Fibroblast of the aortic adventitia (primary cell): ENCODE measurements around the gene PTPN1. TPM values are rescaled to one million over a fixed set of nuclear protein-coding genes. Genes with fewer than 3 reads are reported as not detected.
"Not testable (repeated sequence)": the region's sequence is repeated elsewhere in the genome, so short reads cannot be mapped to it uniquely, and the experiment has no call there.

Source experiments
- DNase-seq: peaks from one replicate; pipeline ENCODE4 v3.0.0-alpha.2; 2010; ENCODE audit warnings: low read depth
- H3K4me3 ChIP-seq: 2 replicates; pipeline ENCODE4 v1.5.1; 2011; ENCODE audit warnings: low read depth, mild to moderate bottlenecking, control low read depth, low read length, moderate library complexity
- CTCF ChIP-seq: IDR thresholded peaks from 2 replicates; pipeline ENCODE4 v1.5.1; 2011; ENCODE audit warnings: mild to moderate bottlenecking, low read length, control low read depth, inconsistent platforms; ENCODE audit not compliant: insufficient read depth
- total RNA-seq: library from RNA; depleted of rRNA; stranded (reverse); fragments of >200 nt; gene quantifications from 2 replicates; pipeline ENCODE4 v1.2.3, GENCODE V29; 2012; ENCODE audit warnings: low replicate concordance

Gene PTPN1
- total RNA-seq, 1 donor: 19.9 TPM

GRCh38 chr20:50595988-50596693 is 86.0 kb downstream of the PTPN1 start:
- H3K4me3 ChIP-seq: no peak overlapping the region
- TF ChIP-seq CTCF: no peak
- no peak for DNase-seq

- no peak for DNase-seq
- TF ChIP-seq CTCF: no peak
- H3K4me3 ChIP-seq: no peak overlapping the region
These were observed 86.5 kb downstream of the PTPN1 start for GRCh38 chr20:50596694-50597021.

GRCh38 chr20:50597406-50597969 is 87.3 kb downstream of the PTPN1 start:
- no peak overlapping the region for H3K4me3 ChIP-seq
- TF ChIP-seq CTCF: no peak
- no peak for DNase-seq

GRCh38 chr20:50598074-50598473 is 87.9 kb downstream of the PTPN1 start:
- no peak for DNase-seq
- H3K4me3 ChIP-seq: no peak overlapping the region
- no peak for TF ChIP-seq CTCF

- not testable (repeated sequence) for H3K4me3 ChIP-seq, DNase-seq
These were observed 88.6 kb downstream of the PTPN1 start for GRCh38 chr20:50598768-50599167.

GRCh38 chr20:50600281-50600895 is 90.2 kb downstream of the PTPN1 start:
- TF ChIP-seq CTCF: no peak
- no peak overlapping the region for H3K4me3 ChIP-seq
- no peak for DNase-seq

- DNase-seq: no peak
- H3K4me3 ChIP-seq: no peak overlapping the region
- TF ChIP-seq CTCF: no peak
These were observed 91.6 kb downstream of the PTPN1 start for GRCh38 chr20:50601511-50602431.
